Epithelial cell of proximal tubule (primary cell): Measurements from ENCODE around the gene LYZL1. TPM values are rescaled to one million over a fixed set of nuclear protein-coding genes. Genes with fewer than 3 reads are reported as not detected.

ENCODE experiments used
- DNase-seq: peaks from one replicate; pipeline ENCODE4 v3.0.0-alpha.2; 2011; ENCODE audit warnings: low read depth
- H3K4me3 ChIP-seq: 2 replicates; pipeline ENCODE4 v1.5.1; 2011; ENCODE audit warnings: low read depth, mild to moderate bottlenecking, low read length
- total RNA-seq: library from RNA; depleted of rRNA; stranded (reverse); fragments of >200 nt; gene quantifications from 2 replicates; pipeline ENCODE4 v1.2.3, GENCODE V29; 2015
- TF ChIP-seq, protein P1 (sequence below): conservative IDR thresholded peaks from 2 replicates; pipeline ENCODE4 v1.5.1; 2012; ENCODE audit warnings: low read depth, mild to moderate bottlenecking, low read length

Gene LYZL1
- total RNA-seq, 1 donor from 2014 or later, result not detected

DNA sequence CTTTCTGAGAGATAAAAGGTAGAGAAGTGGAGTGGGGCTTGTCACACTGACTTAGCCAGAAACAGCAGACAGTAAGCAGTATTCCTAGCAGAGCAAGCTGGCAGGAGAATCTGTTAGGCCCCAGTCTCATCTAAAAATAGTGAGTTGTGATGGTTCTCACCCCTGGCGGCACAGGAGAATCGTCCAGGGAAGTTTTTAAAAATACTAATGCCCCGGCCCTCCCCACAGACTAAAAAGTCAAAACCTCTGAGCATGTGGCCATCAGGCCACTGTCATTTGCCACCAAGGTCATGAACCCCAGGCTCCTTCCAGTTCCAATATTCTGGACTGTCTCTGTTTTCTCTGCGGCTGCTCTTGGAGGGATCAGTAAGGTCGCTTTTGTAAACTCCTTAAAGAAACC is 34.0 kb downstream of the LYZL1 start:
- DNase-seq, result no peak
- TF ChIP-seq, protein P1, sequence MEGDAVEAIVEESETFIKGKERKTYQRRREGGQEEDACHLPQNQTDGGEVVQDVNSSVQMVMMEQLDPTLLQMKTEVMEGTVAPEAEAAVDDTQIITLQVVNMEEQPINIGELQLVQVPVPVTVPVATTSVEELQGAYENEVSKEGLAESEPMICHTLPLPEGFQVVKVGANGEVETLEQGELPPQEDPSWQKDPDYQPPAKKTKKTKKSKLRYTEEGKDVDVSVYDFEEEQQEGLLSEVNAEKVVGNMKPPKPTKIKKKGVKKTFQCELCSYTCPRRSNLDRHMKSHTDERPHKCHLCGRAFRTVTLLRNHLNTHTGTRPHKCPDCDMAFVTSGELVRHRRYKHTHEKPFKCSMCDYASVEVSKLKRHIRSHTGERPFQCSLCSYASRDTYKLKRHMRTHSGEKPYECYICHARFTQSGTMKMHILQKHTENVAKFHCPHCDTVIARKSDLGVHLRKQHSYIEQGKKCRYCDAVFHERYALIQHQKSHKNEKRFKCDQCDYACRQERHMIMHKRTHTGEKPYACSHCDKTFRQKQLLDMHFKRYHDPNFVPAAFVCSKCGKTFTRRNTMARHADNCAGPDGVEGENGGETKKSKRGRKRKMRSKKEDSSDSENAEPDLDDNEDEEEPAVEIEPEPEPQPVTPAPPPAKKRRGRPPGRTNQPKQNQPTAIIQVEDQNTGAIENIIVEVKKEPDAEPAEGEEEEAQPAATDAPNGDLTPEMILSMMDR, result no peak
- H3K4me3 ChIP-seq, result no peak overlapping the region

DNA sequence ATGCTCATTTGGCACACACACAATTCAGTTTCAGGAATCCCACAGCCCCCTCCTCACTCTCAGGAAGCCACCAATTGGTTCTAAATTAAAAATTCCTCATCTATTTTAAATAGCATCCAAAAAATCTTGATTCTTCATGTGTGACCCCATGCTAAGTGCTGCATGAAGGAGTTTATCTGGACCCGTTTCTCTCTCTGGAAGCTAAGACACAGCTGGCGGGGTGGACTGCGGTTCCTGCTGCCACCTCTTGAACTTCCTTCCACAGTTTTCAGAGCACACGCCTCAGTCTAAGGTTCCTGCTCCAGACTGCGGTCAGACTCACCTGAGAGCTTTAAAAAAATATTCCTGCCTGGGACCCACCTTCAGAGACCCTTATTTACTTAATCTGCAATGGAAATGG is 34.5 kb downstream of the LYZL1 start:
- DNase-seq, result no peak
- TF ChIP-seq, protein P1, result no peak
- no peak overlapping the region for H3K4me3 ChIP-seq

DNA sequence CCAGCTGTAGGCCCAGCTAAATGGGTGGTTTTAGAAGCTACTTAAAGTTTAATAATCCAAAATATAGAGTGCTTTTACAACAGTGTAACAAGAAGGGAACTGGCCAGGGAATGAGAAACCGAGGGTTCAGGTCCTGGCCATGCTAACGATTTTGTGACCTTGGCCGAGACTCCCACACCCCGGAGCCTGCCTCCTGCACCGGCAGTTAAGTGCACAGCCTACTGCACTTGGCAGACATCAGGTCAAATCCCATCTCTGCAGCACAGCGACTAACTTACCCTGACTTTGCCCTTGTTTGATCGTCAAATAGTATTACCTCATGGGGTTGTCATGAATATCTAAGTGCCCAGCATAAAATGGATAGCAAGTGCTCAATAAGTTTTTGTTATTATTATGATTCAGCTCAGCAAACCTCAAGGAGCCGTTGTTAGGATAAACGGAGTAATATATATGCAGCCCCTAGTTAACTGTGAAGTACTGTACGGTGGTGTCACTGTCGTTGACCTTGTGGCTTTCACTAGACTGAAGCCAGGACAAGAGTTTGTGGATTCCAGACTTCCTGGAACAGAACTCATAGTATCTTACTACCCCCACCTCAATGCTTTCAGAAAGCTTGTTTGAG is 35.5 kb downstream of the LYZL1 start:
- TF ChIP-seq, protein P1, result no peak
- DNase-seq, result no peak
- H3K4me3 ChIP-seq, result no peak overlapping the region

DNA sequence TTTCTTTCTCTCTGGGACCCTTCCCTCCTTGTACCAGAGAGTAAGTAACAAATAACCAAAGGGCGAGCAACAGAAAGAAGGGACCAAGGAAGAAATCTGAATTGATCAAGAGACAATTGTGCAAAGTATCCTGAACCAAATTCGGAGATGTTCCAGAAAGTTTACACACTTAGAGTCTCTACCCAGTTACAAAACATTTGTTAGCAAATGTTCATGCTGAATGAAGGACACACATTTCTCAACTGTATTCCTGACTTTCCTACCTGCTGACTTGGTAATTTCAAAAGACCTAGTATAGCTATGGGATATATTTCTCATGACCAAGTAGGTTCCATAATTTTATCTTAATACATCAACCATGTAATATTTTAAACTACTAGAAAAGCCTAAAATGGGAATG is 37.4 kb downstream of the LYZL1 start:
- TF ChIP-seq, protein P1, result no peak
- no peak overlapping the region for H3K4me3 ChIP-seq
- DNase-seq, result no peak

DNA sequence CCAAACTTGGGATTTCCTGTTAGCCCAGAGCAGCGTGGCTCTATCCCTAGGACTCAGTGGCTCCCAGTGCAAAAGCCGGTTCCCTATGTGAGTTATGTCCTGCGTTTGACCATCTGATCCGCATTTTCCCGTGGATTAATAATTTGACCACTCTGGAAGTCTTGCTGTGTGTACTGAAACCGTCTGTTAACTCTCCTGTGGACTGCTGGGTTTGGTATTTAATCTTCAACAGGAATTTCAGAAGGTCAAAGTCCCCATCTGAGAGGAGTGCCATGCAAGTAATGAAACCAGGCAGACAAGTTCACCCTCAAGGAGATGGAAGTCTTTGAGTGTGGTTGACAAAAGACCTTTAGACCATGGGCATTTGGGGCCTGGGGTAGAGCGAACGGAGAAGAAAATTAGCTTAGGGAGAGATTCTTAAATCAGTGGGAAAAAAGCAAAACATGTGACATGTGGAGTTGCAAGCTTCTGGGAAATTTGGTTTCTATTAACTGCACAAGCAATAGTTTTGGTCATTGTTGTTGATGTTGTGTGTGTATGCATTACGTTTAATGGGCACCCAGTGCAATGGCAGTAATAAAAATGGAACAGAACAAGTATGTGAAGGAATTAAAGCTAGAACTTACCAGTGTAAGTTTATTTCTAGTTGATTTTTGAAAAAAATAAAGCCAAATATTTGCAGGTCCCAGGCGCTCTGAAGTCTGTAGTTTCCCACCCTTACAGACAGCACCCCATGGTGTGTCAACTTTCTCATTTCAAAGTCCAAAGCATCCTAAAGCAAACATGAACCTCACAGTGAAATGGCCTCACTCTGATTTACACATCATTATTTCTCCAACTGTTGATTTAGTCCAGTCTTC is 38.2 kb downstream of the LYZL1 start:
- H3K4me3 ChIP-seq, result no peak overlapping the region
- TF ChIP-seq, protein P1, result no peak

DNA sequence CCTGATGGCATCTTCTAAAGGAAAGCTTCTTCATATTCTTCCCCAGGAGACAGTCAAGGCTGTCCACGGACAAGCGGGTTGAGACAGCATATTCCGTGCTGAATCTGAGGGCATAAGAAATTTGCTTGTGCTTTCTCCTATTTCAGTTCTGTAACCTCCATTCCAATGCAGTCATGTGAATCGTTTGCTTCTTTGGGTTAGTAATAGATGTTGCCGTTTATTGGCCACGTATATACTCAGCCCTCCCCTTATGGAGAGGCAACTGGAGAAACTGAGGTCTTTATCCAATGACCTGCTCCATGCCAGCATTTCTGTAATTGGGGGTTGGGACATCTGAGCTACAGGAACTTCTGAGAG is 38.9 kb downstream of the LYZL1 start:
- TF ChIP-seq, protein P1, result no peak
- H3K4me3 ChIP-seq, result no peak overlapping the region
- no peak for DNase-seq

More for the DNA sequence above, 38.2 kb downstream of the LYZL1 start:
- no peak for DNase-seq
